ENCODE results near the gene POU2AF1. TPM values are rescaled to one million over a fixed set of nuclear protein-coding genes. Genes with fewer than 3 reads are reported as not detected.

Gene POU2AF1
- total RNA-seq, 1 experiment from 2014 or later, result 0.22 TPM

GRCh38 chr11:111413849-111414248 lies 34.8 kb upstream of the POU2AF1 start (continued):
- TF ChIP-seq KAT7 (CRISPR knock-in tag; IDR thresholded peaks at IDR 0.05; ENCODE audit: borderline replicate concordance) (no peak), NR2C2 (CRISPR knock-in tag; IDR thresholded peaks at IDR 0.05) (no peak)

- H3K27ac Mint-ChIP-seq, result no peak overlapping the region
- no peak for DNase-seq (ENCODE audit: low spot score)
- TF ChIP-seq ELF4 (CRISPR knock-in tag; IDR thresholded peaks at IDR 0.05; ENCODE audit: low read depth) (no peak), ATF1 (CRISPR knock-in tag; IDR thresholded peaks at IDR 0.05) (no peak), ZNF121 (CRISPR knock-in tag; IDR thresholded peaks at IDR 0.05) (no peak), SMAD4 (CRISPR knock-in tag; IDR thresholded peaks at IDR 0.05) (no peak), TCF7 (CRISPR knock-in tag; IDR thresholded peaks at IDR 0.05; ENCODE audit: low read depth) (no peak), FOXK1 (CRISPR knock-in tag; IDR thresholded peaks at IDR 0.05) (no peak)
- H3K4me1 Mint-ChIP-seq, result peaks cover 9% of the 10 kb centered on the region
- H3K9me3 Mint-ChIP-seq, result peaks cover 13% of the 10 kb centered on the region
- no peaks in the 10 kb centered on the region for H3K36me3 Mint-ChIP-seq
- CTCF ChIA-PET, result interaction anchor here (1.2 kb wide), 1 partner anchor 11 kb away, joined by 3 read pairs; no protein-coding TSS in a partner anchor
- H3K27me3 Mint-ChIP-seq (ENCODE audit: low read depth), result no peaks in the 10 kb centered on the region
- POLR2A ChIA-PET, result no interaction called here
- H3K4me3 Mint-ChIP-seq, result no peak overlapping the region
- ATAC-seq, result no peak
These were observed 33.2 kb upstream of the POU2AF1 start for GRCh38 chr11:111412293-111412692.

- POLR2A ChIA-PET, result no interaction called here
- TF ChIP-seq ATF1 (CRISPR knock-in tag; IDR thresholded peaks at IDR 0.05) (no peak), SMAD3 (CRISPR knock-in tag; IDR thresholded peaks at IDR 0.05; ENCODE audit: borderline replicate concordance) (no peak), CREB1 (CRISPR knock-in tag; IDR thresholded peaks at IDR 0.05) (no peak), USF2 (CRISPR knock-in tag; IDR thresholded peaks at IDR 0.05) (no peak), ZNF281 (CRISPR knock-in tag; IDR thresholded peaks at IDR 0.05) (no peak), STAT6 (CRISPR knock-in tag; conservative IDR thresholded peaks at IDR 0.05; ENCODE audit: low read depth) (no peak), MLX (CRISPR knock-in tag; IDR thresholded peaks at IDR 0.05) (no peak), ZNF232 (CRISPR knock-in tag; IDR thresholded peaks at IDR 0.05) (no peak), ZNF425 (CRISPR knock-in tag; conservative IDR thresholded peaks at IDR 0.05) (no peak), ZBTB21 (CRISPR knock-in tag; IDR thresholded peaks at IDR 0.05; ENCODE audit: borderline replicate concordance) (no peak)
- Mint-ChIP-seq H3K4me3 (no peak overlapping the region), H3K9me3 (peaks cover 13% of the 10 kb centered on the region), H3K4me1 (peaks cover 5% of the 10 kb centered on the region), H3K36me3 (no peaks in the 10 kb centered on the region), H3K27me3 (ENCODE audit: low read depth) (no peaks in the 10 kb centered on the region), H3K27ac (no peak overlapping the region)
- no peak for ATAC-seq
- DNase-seq (ENCODE audit: low spot score), result no peak
- CTCF ChIA-PET, result interaction anchor here (1.2 kb wide), 1 partner anchor 11 kb away, joined by 3 read pairs; no protein-coding TSS in a partner anchor
These were observed 32.4 kb upstream of the POU2AF1 start for GRCh38 chr11:111411456-111411855.
